Suprapubic skin (tissue), 4 donors: ENCODE measurements around the gene SYDE1. TPM values are rescaled to one million over a fixed set of nuclear protein-coding genes. Genes with fewer than 3 reads are reported as not detected.

Source experiments
- DNase-seq, 2 donors: peaks; one replicate each; pipeline ENCODE4 v3.0.0-alpha.2; 2019; ENCODE audit warnings: low spot score in 2 of 2
- H3K27ac ChIP-seq: fragments of 200-600 bp; sonication (generic); one replicate; pipeline ENCODE4 v1.5.1; 2019
- H3K27me3 ChIP-seq: fragments of 200-600 bp; sonication (generic); one replicate; pipeline ENCODE4 v1.5.1; 2019
- H3K36me3 ChIP-seq: fragments of 200-600 bp; sonication (generic); one replicate; pipeline ENCODE4 v1.5.1; 2019
- H3K4me1 ChIP-seq: fragments of 200-600 bp; sonication (generic); one replicate; pipeline ENCODE4 v1.5.1; 2019
- H3K4me3 ChIP-seq: fragments of 200-600 bp; sonication (generic); one replicate; pipeline ENCODE4 v1.5.1; 2019; ENCODE audit warnings: mild to moderate bottlenecking
- H3K9me3 ChIP-seq: fragments of 200-600 bp; sonication (generic); one replicate; pipeline ENCODE4 v1.5.1; 2019
- EP300 ChIP-seq: sonication (generic); formaldehyde crosslinking; IDR thresholded peaks from one replicate; pipeline ENCODE4 v1.6.1; 2017; ENCODE audit warnings: antibody characterized with exemption
- POLR2A ChIP-seq, 2 donors: fragments of 450-650 bp; IDR thresholded peaks; one replicate each; pipeline ENCODE4 v1.6.1; 2017; ENCODE audit warnings: antibody characterized with exemption in 2 of 2, mild to moderate bottlenecking in 2 of 2, moderate library complexity in 2 of 2
- POLR2AphosphoS5 ChIP-seq, 3 donors: sonication (generic); formaldehyde crosslinking; IDR thresholded peaks; one replicate each; pipeline ENCODE4 v1.6.1; 2017; ENCODE audit warnings: antibody characterized with exemption in 3 of 3
- WGBS: methylation state at CpG from one replicate; pipeline ENCODE4 v1.1.5; 2018; 5-methylcytosine and 5-hydroxymethylcytosine counted together
- total RNA-seq, 4 donors: library from RNA; depleted of rRNA; stranded (reverse); fragments of >200 nt; gene quantifications; one replicate each; pipeline ENCODE4 v1.1.0, GENCODE V29; 2016
- TF ChIP-seq, protein P1 (sequence below), 2 donors: fragments of 200-600 bp in 1 of 2; fragments of 450-650 bp in 1 of 2; sonication (generic) in 1 of 2; IDR thresholded peaks; one replicate each; pipeline ENCODE4 v1.5.1; 2016 to 2019; ENCODE audit warnings: antibody characterized with exemption in 2 of 2, mild to moderate bottlenecking in 1 of 2, moderate library complexity in 1 of 2

SYDE1 gene
- total RNA-seq, 4 donors from 2014 or later, result 3.8 to 17.8 (median 6.8) TPM

DNA sequence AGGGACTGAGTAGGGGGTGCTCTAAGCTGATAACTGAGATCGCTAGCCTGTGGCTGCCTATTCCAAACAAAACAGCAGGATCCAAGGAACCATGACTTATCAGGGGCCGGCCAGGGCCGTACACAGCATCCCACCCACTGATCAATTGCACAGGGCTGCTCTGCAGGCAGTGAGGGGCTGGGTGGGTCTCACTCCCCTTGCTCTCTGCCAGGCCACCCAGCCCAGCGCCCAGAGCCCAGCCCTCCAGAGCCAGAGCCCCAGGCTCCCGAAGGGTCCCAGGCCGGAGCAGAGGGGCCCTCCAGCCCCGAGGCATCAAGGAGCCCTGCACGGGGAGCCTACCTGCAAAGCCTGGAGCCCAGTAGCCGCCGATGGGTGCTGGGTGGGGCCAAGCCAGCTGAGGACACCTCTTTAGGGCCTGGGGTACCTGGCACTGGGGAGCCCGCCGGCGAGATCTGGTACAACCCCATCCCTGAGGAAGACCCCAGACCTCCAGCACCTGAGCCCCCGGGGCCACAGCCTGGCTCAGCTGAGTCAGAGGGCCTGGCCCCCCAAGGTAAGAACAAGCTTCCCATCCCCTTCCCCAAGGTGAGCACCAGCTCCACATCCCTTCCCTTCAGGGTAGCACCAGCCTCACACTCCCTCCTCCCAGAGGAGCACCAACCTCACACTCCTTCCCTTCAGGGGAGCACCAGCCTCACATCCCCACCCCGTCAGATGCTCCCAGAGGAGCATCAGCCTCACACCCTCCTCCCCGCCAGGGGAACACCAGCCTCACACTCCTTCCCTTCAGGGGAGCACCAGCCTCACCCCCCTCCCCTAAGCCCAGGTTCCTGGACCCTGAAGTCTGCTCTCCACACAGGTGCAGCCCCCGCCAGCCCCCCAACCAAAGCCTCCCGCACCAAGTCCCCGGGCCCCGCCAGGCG is 1.9 kb downstream of the SYDE1 start:
- Histone ChIP-seq H3K4me1 (peaks cover 20% of the 10 kb centered on the region), H3K27ac (no peak overlapping the region), H3K36me3 (peaks cover 49% of the 10 kb centered on the region), H3K27me3 (no peaks in the 10 kb centered on the region), H3K4me3 (no peak overlapping the region), H3K9me3 (no peaks in the 10 kb centered on the region)
- WGBS, result 82% methylated on average over 10 of the region's 21 CpGs
- TF ChIP-seq POLR2A (IDR thresholded peaks at IDR 0.05), result no peak
- TF ChIP-seq POLR2AphosphoS5 (IDR thresholded peaks at IDR 0.05), result no peak
- TF ChIP-seq, protein P1, sequence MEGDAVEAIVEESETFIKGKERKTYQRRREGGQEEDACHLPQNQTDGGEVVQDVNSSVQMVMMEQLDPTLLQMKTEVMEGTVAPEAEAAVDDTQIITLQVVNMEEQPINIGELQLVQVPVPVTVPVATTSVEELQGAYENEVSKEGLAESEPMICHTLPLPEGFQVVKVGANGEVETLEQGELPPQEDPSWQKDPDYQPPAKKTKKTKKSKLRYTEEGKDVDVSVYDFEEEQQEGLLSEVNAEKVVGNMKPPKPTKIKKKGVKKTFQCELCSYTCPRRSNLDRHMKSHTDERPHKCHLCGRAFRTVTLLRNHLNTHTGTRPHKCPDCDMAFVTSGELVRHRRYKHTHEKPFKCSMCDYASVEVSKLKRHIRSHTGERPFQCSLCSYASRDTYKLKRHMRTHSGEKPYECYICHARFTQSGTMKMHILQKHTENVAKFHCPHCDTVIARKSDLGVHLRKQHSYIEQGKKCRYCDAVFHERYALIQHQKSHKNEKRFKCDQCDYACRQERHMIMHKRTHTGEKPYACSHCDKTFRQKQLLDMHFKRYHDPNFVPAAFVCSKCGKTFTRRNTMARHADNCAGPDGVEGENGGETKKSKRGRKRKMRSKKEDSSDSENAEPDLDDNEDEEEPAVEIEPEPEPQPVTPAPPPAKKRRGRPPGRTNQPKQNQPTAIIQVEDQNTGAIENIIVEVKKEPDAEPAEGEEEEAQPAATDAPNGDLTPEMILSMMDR (IDR thresholded peaks at IDR 0.05), result no peak
- no peak for TF ChIP-seq EP300
- no peak for DNase-seq

DNA sequence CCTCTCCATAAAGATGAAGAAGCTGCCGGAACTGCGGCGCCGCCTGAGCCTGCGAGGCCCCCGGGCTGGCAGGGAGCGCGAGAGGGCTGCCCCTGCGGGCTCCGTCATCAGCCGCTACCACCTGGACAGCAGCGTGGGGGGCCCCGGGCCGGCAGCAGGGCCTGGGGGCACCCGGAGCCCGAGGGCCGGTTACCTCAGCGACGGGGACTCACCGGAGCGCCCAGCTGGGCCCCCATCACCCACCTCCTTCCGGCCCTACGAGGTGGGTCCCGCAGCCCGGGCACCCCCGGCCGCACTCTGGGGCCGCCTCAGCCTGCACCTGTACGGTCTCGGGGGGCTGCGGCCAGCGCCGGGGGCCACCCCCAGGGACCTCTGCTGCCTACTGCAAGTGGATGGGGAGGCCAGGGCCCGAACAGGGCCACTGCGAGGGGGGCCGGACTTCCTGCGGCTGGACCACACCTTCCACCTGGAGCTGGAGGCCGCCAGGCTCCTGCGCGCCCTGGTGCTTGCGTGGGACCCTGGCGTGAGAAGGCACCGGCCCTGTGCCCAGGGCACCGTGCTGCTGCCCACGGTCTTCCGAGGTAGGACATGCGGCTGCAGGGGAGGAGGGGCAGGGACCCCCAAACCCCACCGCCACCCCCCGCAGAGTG is 2.7 kb downstream of the SYDE1 start:
- Histone ChIP-seq H3K27me3 (no peaks in the 10 kb centered on the region), H3K27ac (no peak overlapping the region), H3K9me3 (no peaks in the 10 kb centered on the region), H3K4me1 (peaks cover 20% of the 10 kb centered on the region), H3K4me3 (no peak overlapping the region), H3K36me3 (peaks cover 57% of the 10 kb centered on the region)
- WGBS, result 92% methylated on average over 5 of the region's 49 CpGs
- DNase-seq, result no peak
- TF ChIP-seq, protein P1 (IDR thresholded peaks at IDR 0.05), result no peak
- TF ChIP-seq EP300, result no peak
- TF ChIP-seq POLR2A (IDR thresholded peaks at IDR 0.05), result no peak
- TF ChIP-seq POLR2AphosphoS5 (IDR thresholded peaks at IDR 0.05), result no peak

DNA sequence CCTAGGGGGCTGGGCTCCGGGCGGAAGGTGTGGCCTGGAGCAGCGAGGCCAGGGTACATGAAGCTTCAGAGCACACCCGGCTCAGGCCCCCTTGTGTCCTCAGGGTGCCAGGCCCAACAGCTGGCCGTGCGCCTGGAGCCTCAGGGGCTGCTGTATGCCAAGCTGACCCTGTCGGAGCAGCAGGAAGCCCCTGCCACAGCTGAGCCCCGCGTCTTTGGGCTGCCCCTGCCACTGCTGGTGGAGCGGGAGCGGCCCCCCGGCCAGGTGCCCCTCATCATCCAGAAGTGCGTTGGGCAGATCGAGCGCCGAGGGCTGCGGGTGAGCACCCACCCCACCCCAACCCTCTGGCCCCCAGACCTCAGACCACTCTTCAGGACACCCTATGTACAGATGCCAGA is 3.2 kb downstream of the SYDE1 start:
- no peaks in the 10 kb centered on the region for H3K27me3 ChIP-seq
- H3K4me3 ChIP-seq, result no peak overlapping the region
- peaks cover 20% of the 10 kb centered on the region for H3K4me1 ChIP-seq
- peaks cover 62% of the 10 kb centered on the region for H3K36me3 ChIP-seq
- WGBS, result 90% methylated on average over 4 of the region's 17 CpGs
- DNase-seq, result no peak
- no peak overlapping the region for H3K27ac ChIP-seq
- H3K9me3 ChIP-seq, result no peaks in the 10 kb centered on the region
- no peak for TF ChIP-seq POLR2AphosphoS5 (IDR thresholded peaks at IDR 0.05)
- TF ChIP-seq EP300, result no peak
- TF ChIP-seq, protein P1 (IDR thresholded peaks at IDR 0.05), result no peak
- no peak for TF ChIP-seq POLR2A (IDR thresholded peaks at IDR 0.05)

DNA sequence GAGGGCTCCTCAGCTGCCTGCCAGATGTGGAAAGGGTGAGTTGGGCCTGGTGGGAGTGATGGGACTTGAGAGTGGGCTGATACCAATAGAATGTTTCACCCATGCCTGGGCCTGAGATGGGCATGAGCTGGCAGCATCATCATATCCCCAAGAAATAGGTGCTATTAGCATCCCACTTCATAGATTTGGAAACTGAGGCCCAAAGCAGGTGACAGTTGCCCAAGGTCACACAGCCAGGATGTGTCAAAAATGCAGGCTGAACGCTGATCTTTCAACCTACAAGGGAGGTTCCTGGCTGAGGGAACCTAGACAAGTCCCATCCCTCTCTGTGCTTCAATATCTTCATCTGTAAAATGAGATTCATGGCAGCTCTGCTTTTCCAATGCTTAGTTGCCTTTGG is 4.6 kb downstream of the SYDE1 start:
- Histone ChIP-seq H3K27me3 (no peaks in the 10 kb centered on the region), H3K4me1 (peaks cover 15% of the 10 kb centered on the region), H3K27ac (no peak overlapping the region), H3K9me3 (no peaks in the 10 kb centered on the region), H3K4me3 (no peak overlapping the region), H3K36me3 (peaks cover 75% of the 10 kb centered on the region)
- TF ChIP-seq POLR2AphosphoS5 (IDR thresholded peaks at IDR 0.05), result no peak
- DNase-seq, result no peak
- 86% methylated on average over 1 of the region's 1 CpG for WGBS

DNA sequence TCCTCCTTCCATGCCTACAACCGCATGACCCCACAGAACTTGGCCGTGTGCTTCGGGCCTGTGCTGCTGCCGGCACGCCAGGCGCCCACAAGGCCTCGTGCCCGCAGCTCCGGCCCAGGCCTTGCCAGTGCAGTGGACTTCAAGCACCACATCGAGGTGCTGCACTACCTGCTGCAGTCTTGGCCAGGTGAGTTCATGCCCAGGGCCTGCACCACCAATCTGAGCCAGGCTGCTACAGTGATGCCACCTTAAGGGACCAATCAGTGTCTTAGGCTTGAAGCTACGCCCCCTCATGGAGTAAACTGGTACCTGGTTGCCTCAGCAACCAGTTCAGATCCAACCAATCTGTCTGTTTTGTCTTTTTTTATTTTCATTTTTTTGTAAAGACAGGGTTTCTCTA is 5.2 kb downstream of the SYDE1 start:
- TF ChIP-seq, protein P1 (IDR thresholded peaks at IDR 0.05), result no peak
- TF ChIP-seq EP300, result no peak
- TF ChIP-seq POLR2A (IDR thresholded peaks at IDR 0.05), result no peak
- no peak for TF ChIP-seq POLR2AphosphoS5 (IDR thresholded peaks at IDR 0.05)
- Histone ChIP-seq H3K4me1 (peaks cover 11% of the 10 kb centered on the region), H3K36me3 (peaks cover 82% of the 10 kb centered on the region), H3K9me3 (no peaks in the 10 kb centered on the region), H3K27me3 (no peaks in the 10 kb centered on the region), H3K27ac (no peak overlapping the region), H3K4me3 (no peak overlapping the region)
- DNase-seq, result no peak
- 87% methylated on average over 11 of the region's 11 CpGs for WGBS
